Hematopoietic multipotent progenitor cell treated with erythropoietin and hydrocortisone succinate and interleukin-3 and kit ligand, for 6 days (in vitro differentiated cells): Measurements from ENCODE around the gene USP50.
"Not testable (repeated sequence)": the region's sequence is repeated elsewhere in the genome, so short reads cannot be mapped to it uniquely, and the experiment has no call there.

Experiments used
- DNase-seq: peaks from one replicate; pipeline ENCODE4 v3.0.0-alpha.2; 2015

USP50 gene

DNA sequence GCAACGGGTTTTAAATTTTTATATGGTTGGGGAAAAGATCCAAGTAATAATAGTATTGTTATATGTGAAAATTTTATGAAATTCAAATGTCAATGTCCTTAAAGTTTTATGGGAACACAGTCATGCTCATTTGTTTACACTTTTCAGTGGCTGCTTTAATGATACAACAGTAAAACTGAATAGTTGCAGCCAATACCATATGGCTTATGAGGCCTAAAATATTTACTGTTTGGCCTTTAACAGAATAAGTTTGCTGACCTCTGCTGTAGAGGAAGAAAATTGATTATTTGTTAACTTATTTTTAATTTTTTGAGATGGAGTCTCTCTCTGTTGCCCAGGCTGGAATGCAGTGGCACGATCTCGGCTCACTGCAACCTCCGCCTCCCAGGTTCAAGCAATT lies 44.7 kb downstream of the USP50 start:
- no peak for DNase-seq

DNA sequence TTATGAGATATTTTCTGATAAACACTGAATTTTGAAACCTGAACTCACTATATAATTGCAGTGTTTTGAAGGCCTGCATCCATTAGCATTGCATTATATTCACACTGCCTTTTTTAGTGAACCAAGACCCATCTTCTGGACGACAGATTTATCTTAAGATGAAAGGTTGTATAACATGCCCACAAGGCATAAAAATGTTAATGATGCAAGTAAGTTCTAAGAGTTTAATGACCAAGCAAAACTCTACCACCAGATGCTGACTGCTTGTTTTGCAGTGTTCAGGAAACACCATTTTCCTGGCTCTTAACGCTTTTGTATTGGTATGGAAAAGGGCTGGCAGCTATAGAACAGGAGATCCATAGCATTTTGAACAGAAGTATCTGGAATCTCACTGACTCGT lies 46.1 kb downstream of the USP50 start:
- no peak for DNase-seq

DNA sequence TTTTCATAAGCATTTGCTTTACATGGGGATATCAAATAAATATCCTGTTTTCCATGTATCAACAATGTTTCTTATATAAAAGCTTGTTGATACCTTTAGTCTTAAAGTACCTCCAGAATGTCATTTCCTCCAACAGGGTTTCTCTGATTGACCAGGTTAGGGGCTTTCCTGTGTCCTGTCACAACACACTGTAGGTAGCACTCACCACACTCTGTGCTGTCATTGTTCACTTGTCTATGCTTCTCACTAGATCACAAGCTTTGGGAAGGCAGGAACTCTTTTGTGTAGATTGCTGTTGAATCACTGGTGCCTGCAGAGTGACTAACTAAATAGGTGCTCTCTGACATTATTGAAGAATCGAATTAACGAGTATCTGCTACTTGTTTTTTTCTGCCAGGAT lies 49.8 kb downstream of the USP50 start:
- DNase-seq: no peak

DNA sequence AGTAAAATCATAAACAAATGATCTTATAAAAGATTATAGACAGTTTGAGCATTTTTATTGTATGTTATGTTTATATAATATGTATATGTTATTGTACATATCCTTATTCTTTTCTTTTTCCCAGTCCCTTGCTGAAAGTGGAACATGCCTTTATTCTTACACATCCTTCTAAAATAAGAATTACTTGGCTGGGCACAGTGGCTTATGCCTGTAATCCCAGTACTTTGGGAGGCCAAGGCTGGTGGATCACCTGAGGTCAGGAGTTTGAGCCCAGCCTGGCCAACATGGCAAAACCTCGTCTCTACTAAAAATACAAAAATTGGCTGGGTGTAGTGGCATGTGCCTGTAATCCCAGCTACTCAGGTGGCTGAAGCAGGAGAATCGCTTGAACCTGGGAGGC lies 51.9 kb downstream of the USP50 start:
- not testable (repeated sequence) for DNase-seq

DNA sequence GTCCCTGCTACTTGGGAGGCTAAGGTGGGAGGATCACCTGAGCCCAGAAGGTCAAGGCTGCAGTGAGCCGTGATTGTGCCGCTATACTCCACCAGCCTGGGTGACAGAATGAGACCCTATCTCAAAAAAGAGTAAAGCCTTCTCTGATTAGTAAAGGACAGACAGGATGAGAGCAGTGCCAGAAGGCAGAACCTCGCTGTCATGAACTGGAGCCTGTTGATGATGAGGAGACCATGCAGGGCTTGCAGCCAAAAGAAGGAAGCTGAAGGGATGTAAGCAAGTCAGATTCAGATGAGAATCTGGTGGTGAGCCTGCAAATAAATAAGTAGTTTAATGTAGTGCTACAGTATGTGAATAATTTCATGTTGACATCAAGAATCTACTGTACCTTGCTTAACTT lies 52.8 kb downstream of the USP50 start:
- no peak for DNase-seq

DNA sequence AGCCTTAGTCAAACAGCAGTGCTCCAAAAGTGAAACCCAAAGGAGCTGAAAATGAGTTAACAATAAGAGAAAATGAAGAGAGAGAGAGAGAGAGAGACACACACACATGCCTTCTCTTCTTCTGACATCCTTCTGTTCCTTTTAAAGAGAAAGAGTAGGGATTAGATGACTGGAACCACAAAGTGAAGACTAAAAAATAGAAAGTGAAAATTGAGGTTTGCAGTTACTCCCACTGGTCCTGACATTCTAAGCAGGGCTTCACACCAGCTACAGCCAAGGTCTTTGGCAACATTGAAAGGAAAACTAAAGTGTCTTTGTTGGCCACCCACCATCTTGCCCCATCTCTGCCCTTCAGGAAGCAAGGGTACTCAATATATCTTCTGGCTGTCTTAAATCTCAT lies 59.2 kb downstream of the USP50 start:
- no peak for DNase-seq

DNA sequence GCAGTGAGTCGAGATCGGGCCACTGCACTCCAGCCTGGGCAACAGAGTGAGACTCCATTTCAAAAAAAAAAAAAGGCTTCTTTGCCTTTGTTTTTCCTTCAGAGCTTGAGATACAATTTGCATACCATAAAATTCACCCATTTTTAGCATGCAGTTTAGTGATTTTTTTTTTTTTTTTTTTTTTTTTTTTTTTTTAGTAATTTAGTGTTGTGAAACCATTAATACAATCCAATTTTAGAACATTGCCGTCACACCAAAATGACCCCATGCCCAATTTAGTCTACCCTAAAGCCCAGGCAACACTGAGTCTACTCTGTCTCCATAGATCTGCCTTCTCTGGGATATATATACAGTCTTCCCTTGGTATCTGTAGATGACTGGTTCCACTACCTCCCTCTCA lies 61.1 kb downstream of the USP50 start:
- no peak for DNase-seq

DNA sequence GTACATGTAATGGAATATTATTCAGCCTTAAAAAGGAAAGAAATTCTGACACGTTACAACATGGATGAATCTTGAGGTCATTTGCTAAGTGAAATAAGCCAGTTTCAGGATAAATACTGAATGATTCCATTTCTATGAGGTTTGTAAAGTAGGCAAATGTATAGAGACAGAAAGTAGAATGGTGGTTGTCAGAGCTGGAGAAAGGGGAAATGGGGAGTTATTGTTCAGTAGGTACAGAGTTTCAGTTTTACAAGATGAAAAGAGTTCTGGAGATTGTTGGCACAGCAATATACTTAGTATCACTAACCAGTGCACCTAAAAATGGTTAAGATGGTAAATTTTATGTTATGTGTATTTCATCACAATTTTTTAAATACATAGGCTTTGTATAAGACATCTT lies 61.7 kb downstream of the USP50 start:
- no peak for DNase-seq

DNA sequence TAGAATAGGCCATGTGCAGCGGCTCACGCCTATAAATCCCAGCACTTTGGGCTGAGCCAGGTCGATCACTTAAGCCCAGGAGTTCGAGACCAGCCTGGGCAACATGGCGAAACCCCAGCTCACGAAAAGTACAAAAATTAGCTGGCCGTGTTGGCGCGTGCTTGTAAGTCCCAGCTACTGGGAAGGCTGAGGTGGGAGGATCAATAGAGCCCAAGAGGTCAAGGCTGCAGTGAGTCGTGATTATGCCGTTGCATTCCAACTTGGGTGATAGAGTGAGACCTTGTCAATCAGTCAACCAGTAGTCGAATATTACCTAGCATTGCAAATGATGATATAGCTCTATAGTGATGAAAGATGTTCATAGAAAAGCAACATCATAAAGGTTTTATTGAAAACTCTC lies 70.3 kb downstream of the USP50 start:
- DNase-seq: no peak

DNA sequence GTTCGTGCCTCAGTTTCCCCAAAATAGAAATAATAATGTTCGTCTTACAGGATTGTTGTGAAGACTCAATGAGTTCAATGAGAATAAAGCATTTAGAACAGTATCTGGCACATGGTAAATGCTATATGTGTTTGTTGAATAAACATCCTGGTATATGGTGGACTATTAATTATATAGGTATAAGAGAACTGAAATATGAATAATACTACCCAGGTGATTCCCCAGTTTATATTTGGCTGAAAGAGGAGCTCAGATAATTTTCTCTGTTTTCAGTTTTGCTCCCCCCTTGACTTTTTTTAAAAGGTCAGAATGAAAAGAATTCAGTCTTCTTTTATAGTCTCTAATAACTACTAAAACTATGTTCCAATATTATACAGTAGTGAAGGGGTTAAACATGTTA lies 75.4 kb downstream of the USP50 start:
- DNase-seq: no peak

DNA sequence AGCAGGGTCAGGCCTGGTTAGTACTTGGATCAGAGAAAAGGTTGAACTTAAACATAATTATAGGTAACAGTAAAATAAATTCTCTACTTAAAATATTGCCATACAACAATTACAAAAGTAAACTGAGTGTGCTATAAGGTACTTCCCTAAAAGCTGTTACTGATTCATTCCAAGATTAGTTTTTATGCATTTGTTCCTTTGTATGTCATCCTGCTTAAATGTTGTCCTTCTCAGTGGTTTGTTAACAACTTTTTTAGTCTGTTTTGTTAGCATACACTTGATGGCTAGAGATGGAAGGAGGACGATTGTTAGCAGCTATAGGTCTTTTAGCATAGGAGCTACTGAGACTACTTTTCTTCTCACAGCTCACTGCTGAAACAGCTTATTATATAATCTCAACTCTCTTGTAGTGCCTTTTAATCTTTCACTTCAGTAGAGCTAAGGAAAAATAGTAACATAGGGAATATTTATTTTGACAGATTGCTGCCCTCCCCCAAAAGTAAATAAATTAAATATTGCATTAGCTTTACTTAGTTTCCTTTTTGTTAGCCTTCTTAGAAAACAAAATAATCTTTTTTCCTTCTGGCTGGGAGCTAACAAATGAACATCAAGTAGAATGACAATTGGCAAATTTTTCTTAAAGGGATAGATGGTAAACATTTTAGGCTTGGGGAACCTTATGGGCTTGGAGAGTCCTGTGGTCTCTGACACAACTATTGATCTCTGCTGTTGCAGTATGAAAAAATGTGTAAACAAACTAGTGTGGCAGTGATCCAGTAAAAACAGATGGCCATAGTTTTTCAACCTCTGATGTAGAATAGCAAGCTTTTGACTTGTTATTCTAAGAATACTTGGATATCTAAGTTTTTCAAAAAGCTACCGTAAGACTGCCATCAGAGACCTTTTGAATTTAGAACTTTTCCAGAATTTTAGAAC lies 82.8 kb downstream of the USP50 start:
- no peak for DNase-seq

DNA sequence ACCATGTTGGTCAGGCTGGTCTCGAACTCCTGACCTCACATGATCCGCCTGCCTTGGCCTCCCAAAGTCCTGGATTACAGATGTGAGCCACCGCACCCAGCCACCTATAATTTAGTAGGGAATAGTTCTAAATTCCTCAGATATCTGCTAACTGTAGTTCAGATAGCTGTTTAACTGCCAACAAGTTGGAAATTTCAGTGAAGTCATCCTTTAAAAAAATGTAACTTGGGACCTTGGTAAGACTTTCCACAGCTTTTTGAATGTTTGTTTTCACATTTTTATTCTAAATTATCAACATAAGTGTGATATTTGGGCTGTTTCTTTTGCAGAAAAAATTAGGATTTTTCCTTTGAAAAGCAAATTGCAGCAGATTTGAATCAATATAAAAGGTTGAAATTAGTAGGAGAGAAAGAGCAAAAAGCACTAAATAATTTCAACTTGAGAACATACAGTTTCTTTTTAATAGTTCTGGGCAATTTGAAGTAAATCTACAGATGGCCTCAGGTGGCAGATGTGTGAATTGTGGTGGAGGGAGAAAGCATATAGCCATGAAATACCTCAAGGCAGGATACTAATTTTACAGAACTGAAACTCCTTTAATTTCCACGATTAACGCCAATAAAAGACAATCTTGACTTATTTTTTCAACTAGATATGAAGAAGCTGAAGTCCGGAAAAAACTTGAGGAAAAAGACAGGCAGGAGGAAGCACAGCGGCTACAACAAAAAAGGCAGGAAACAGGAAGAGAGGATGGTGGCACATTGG lies 87.9 kb downstream of the USP50 start:
- no peak for DNase-seq

DNA sequence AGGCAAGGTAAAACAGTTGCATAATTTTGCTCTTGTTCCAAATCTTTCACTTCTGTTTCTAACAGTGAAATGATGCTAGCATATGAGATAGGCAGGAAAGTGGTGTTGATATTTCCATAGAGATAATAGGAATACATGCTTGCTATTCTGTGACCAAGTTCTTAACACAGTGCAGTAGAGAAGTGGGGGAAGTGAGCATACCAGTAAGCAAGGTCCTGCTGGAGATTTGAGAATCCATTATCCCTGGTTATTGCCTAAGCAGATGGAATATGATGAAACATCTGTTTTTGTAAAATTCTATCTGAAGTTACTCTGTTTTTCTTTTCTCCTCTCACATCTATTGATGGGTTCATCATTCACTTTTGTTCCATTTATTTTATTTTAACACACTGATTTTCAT lies 93.5 kb downstream of the USP50 start:
- no peak for DNase-seq
